OCI-LY3 (cell line): ENCODE data around the gene NLRC5.

Source experiments
- EZH2phosphoT487 ChIP-seq: fragments of 200-600 bp; shearing (Covaris generic); IDR thresholded peaks from 2 replicates; pipeline ENCODE4 v1.6.1; 2018; ENCODE audit warnings: antibody characterized with exemption, mixed run types, low read depth
- TF ChIP-seq, protein P1 (sequence below): fragments of 200-600, 300-600 bp; sonication (generic); IDR thresholded peaks from 2 replicates; pipeline ENCODE4 v1.5.1; 2014; ENCODE audit warnings: antibody characterized with exemption, low read length, low read depth

DNA sequence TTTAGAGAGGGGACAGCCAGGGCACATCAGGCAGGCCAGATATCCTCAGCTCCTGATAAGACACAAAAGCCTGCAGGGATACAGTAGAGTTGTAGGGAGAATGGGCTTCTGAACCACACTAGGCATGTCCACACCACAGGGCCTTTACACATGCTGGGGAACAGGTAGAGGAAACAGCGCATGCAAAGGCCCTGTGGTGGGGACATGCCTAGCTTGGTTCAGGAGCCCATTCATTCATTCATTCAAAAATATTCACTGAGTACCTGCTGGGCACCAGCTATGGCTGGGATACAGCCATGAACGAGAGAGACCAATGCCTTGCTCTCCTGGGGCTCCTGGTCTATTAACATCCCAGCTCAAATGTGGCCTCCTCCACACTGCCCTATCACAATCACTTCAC is 107.4 kb downstream of the NLRC5 start:
- TF ChIP-seq, protein P1, sequence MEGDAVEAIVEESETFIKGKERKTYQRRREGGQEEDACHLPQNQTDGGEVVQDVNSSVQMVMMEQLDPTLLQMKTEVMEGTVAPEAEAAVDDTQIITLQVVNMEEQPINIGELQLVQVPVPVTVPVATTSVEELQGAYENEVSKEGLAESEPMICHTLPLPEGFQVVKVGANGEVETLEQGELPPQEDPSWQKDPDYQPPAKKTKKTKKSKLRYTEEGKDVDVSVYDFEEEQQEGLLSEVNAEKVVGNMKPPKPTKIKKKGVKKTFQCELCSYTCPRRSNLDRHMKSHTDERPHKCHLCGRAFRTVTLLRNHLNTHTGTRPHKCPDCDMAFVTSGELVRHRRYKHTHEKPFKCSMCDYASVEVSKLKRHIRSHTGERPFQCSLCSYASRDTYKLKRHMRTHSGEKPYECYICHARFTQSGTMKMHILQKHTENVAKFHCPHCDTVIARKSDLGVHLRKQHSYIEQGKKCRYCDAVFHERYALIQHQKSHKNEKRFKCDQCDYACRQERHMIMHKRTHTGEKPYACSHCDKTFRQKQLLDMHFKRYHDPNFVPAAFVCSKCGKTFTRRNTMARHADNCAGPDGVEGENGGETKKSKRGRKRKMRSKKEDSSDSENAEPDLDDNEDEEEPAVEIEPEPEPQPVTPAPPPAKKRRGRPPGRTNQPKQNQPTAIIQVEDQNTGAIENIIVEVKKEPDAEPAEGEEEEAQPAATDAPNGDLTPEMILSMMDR = no peak
- no peak for TF ChIP-seq EZH2phosphoT487
